Fibroblast of villous mesenchyme (primary cell): Measurements from ENCODE around the gene SLC38A6. TPM values are rescaled to one million over a fixed set of nuclear protein-coding genes. Genes with fewer than 3 reads are reported as not detected.
A peak's percentile ranks its signal among the peaks of the same experiment; 100 is the strongest.

Experiments
- DNase-seq: peaks from one replicate; pipeline ENCODE4 v3.0.0-alpha.2; 2010; ENCODE audit warnings: low read depth
- H3K4me3 ChIP-seq: 2 replicates; pipeline ENCODE4 v1.5.1; 2011; ENCODE audit warnings: low read depth, mild to moderate bottlenecking, low read length
- CTCF ChIP-seq: IDR thresholded peaks from 2 replicates; pipeline ENCODE4 v1.5.1; 2012; ENCODE audit warnings: low read depth, mild to moderate bottlenecking, low read length; ENCODE audit not compliant: insufficient read depth
- total RNA-seq: library from RNA; depleted of rRNA; stranded (reverse); fragments of >200 nt; gene quantifications from 2 replicates; pipeline ENCODE4 v1.2.3, GENCODE V29; 2012

The SLC38A6 gene
- total RNA-seq, 1 donor, result 56.1 TPM

GRCh38 chr14:60998617-60999016 lies 17.6 kb downstream of the SLC38A6 start:
- no peak for TF ChIP-seq CTCF
- no peak for DNase-seq
- no peak overlapping the region for H3K4me3 ChIP-seq

- no peak overlapping the region for H3K4me3 ChIP-seq
- no peak for DNase-seq
These were observed 18.5 kb downstream of the SLC38A6 start for GRCh38 chr14:60999536-60999935.

GRCh38 chr14:61003571-61003970 lies 22.5 kb downstream of the SLC38A6 start:
- TF ChIP-seq CTCF, result no peak
- H3K4me3 ChIP-seq, result no peak overlapping the region
- peak; percentile 9 for DNase-seq

More at GRCh38 chr14:60999536-60999935, 18.5 kb downstream of the SLC38A6 start:
- TF ChIP-seq CTCF, result no peak

GRCh38 chr14:61019537-61019936 lies 38.5 kb downstream of the SLC38A6 start:
- TF ChIP-seq CTCF, result no peak
- H3K4me3 ChIP-seq, result no peak overlapping the region
- no peak for DNase-seq

GRCh38 chr14:61025251-61026223 lies 44.5 kb downstream of the SLC38A6 start:
- peak; percentile 84 for TF ChIP-seq CTCF
- DNase-seq, result peak; percentile 75
- no peak overlapping the region for H3K4me3 ChIP-seq

- TF ChIP-seq CTCF, result no peak
- H3K4me3 ChIP-seq, result no peak overlapping the region
- no peak for DNase-seq
These were observed 45.5 kb downstream of the SLC38A6 start for GRCh38 chr14:61026526-61026925.
